Neural crest cell (in vitro differentiated cells): ENCODE measurements around the gene SBNO1. TPM values are rescaled to one million over a fixed set of nuclear protein-coding genes. Genes with fewer than 3 reads are reported as not detected.

Source experiments
- DNase-seq: peaks from one replicate; pipeline ENCODE4 v3.0.0; 2021; ENCODE audit warnings: low read depth, mixed read lengths, low spot score
- H3K27ac Mint-ChIP-seq: one replicate; pipeline ENCODE4 v1.8.0; 2021; ENCODE audit warnings: mild to moderate bottlenecking, mixed read lengths; ENCODE audit not compliant: unreplicated experiment
- H3K27me3 Mint-ChIP-seq: 2 replicates; pipeline ENCODE4 v1.8.0; 2021; ENCODE audit warnings: low read depth, mild to moderate bottlenecking, mixed read lengths
- H3K36me3 Mint-ChIP-seq: 2 replicates; pipeline ENCODE4 v1.8.0; 2021; ENCODE audit warnings: low read depth, mild to moderate bottlenecking, mixed read lengths
- H3K4me1 Mint-ChIP-seq: 2 replicates; pipeline ENCODE4 v1.8.0; 2021; ENCODE audit warnings: mixed read lengths
- H3K4me3 Mint-ChIP-seq: one replicate; pipeline ENCODE4 v1.8.0; 2021; ENCODE audit warnings: mild to moderate bottlenecking, mixed read lengths
- H3K9me3 Mint-ChIP-seq: 2 replicates; pipeline ENCODE4 v1.8.0; 2021; ENCODE audit warnings: mixed read lengths
- total RNA-seq: library from RNA; stranded (reverse); gene quantifications from 2 replicates; pipeline ENCODE4 v1.2.1, GENCODE V29; 2021
- TF ChIP-seq, protein P1 (sequence below): fragments of 200-600 bp; sonication (generic); conservative IDR thresholded peaks from 2 replicates; pipeline ENCODE4 v1.5.0; 2021; ENCODE audit warnings: antibody characterized with exemption, mild to moderate bottlenecking

SBNO1 gene
- total RNA-seq, 1 donor from 2014 or later = 43.2 TPM

DNA sequence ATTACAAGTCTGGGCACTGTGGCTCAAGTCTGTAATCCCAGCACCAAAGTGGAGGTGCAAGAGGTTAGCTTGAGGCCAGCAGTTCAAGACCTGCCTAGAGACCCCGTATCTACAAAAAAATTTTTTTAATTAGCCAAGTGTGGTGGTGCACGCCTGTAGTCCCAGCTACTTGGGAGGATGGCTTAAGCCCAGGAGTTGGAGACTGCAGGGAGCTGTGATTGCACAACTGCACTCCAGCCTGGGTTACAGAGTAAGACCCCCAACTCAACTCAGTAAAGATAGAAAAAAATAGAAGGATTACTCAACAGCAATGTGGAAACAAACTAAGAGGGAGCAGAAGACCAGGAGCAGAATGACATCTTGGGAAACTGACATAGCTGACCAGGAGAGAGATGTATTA, 13.3 kb downstream of the SBNO1 start:
- no peak for DNase-seq
- Mint-ChIP-seq H3K4me1 (no peaks in the 10 kb centered on the region), H3K4me3 (no peak overlapping the region), H3K9me3 (no peaks in the 10 kb centered on the region), H3K27me3 (no peaks in the 10 kb centered on the region), H3K27ac (peak overlapping the region; percentile 3), H3K36me3 (peaks cover 5% of the 10 kb centered on the region)
- TF ChIP-seq, protein P1, sequence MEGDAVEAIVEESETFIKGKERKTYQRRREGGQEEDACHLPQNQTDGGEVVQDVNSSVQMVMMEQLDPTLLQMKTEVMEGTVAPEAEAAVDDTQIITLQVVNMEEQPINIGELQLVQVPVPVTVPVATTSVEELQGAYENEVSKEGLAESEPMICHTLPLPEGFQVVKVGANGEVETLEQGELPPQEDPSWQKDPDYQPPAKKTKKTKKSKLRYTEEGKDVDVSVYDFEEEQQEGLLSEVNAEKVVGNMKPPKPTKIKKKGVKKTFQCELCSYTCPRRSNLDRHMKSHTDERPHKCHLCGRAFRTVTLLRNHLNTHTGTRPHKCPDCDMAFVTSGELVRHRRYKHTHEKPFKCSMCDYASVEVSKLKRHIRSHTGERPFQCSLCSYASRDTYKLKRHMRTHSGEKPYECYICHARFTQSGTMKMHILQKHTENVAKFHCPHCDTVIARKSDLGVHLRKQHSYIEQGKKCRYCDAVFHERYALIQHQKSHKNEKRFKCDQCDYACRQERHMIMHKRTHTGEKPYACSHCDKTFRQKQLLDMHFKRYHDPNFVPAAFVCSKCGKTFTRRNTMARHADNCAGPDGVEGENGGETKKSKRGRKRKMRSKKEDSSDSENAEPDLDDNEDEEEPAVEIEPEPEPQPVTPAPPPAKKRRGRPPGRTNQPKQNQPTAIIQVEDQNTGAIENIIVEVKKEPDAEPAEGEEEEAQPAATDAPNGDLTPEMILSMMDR = no peak

DNA sequence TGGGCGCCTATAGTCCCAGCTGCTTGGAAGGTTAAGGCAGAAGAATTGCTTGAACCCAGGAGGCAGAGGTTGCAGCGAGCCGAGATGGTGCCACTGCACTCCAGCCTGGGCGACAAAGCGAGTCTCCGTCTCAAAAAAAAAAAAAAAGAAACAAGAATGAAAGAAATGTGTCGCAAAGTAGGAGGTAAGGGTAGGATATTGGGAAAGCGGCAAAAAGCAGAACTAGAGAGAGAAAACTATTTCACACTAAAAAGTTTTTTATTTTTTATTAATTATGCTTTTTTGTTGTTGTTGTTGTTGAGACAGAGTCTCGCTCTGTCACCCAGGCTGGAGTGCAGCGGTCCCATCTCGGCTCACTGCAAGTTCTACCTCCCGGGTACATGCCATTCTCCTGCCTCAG, 17.7 kb downstream of the SBNO1 start:
- no peak for DNase-seq
- Mint-ChIP-seq H3K4me3 (no peak overlapping the region), H3K27ac (no peak overlapping the region), H3K36me3 (peaks cover 15% of the 10 kb centered on the region), H3K4me1 (no peaks in the 10 kb centered on the region), H3K9me3 (no peaks in the 10 kb centered on the region), H3K27me3 (no peaks in the 10 kb centered on the region)
- TF ChIP-seq, protein P1 = no peak

DNA sequence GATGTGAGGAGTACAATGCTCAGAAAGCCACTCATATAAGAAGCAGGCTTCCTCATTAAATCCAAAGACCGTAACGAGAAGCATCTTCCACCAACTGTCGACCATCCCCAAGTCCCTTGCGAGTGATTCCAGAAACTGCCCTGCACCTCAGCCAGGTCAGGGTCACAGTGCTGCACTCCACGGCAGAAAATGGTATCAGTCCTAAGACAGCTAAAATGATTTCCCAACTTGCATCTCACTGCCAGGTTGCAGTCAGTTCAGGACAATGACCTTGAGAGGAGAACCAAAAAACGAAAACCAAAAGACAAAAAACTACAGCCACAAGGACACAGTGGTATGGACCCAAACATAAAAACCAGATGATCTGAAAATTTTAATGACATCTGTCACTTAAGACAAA, 20.6 kb downstream of the SBNO1 start:
- H3K27ac Mint-ChIP-seq = no peak overlapping the region
- no peaks in the 10 kb centered on the region for H3K9me3 Mint-ChIP-seq
- TF ChIP-seq, protein P1 = no peak
- peaks cover 19% of the 10 kb centered on the region for H3K36me3 Mint-ChIP-seq
- no peak overlapping the region for H3K4me3 Mint-ChIP-seq
- DNase-seq = no peak
- no peaks in the 10 kb centered on the region for H3K4me1 Mint-ChIP-seq
- no peaks in the 10 kb centered on the region for H3K27me3 Mint-ChIP-seq

DNA sequence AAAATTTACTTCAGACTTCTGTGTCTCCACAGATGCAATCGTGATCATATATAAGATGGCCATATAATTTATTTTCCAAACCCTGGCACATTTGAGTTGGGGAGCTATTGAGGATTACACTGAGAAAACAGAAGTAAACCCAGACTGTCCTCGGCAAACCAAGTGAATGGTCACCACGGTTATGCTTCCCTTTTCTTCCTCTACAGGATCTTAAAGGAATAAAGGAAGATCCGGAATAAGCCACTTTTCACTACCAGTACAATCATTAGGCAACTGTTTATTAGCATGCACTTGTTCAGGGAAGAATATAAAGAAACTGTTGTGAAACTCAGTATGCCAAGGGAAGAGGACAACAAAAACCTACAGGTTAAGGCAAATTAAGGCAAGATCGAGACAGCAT, 27.6 kb downstream of the SBNO1 start:
- no peaks in the 10 kb centered on the region for H3K27me3 Mint-ChIP-seq
- peaks cover 7% of the 10 kb centered on the region for H3K36me3 Mint-ChIP-seq
- no peak for DNase-seq
- TF ChIP-seq, protein P1 = no peak
- H3K9me3 Mint-ChIP-seq = no peaks in the 10 kb centered on the region
- H3K27ac Mint-ChIP-seq = no peak overlapping the region
- no peak overlapping the region for H3K4me3 Mint-ChIP-seq
- no peaks in the 10 kb centered on the region for H3K4me1 Mint-ChIP-seq

DNA sequence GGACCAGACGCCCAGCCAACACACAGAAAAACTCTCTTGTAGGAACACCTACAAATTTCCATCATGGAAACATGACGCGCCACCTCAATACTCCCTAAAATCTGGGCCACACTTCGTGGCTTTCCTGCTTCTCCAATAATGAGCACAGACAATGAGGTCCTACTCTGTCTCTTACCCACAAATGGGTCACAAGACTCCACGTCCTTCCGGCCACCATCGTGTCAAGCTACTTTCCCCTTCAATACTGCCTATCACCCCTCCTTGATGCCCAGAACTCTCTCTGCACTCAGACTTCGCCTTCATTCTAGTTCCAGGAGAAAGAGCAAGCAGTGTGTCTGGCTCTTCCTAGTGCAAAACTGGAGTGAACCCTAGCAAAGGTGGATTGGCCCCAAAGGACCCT, 28.1 kb downstream of the SBNO1 start:
- H3K27me3 Mint-ChIP-seq = no peaks in the 10 kb centered on the region
- no peaks in the 10 kb centered on the region for H3K4me1 Mint-ChIP-seq
- DNase-seq = no peak
- H3K4me3 Mint-ChIP-seq = no peak overlapping the region
- no peaks in the 10 kb centered on the region for H3K9me3 Mint-ChIP-seq
- TF ChIP-seq, protein P1 = no peak
- peaks cover 9% of the 10 kb centered on the region for H3K36me3 Mint-ChIP-seq
- no peak overlapping the region for H3K27ac Mint-ChIP-seq

DNA sequence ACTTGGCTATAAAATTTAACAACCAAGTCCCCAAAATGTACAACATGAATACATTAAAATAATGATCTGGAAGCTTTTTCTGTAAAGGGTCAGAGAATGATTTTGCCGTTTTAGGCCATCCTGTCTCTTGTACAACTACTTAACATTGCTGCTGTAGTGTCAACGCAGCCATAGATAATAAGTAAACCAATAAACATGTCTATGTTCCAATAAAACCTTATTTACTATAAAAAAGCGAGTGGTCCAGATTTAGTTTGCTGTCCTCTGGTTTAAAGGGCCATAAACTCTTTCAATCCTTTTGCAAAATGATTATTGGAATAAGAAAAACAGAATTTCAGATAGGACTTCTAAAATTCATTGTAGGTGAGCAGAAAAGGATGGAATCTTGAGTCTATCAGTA, 29.2 kb downstream of the SBNO1 start:
- Mint-ChIP-seq H3K4me3 (no peak overlapping the region), H3K4me1 (no peaks in the 10 kb centered on the region), H3K36me3 (peaks cover 6% of the 10 kb centered on the region), H3K9me3 (no peaks in the 10 kb centered on the region), H3K27ac (no peak overlapping the region), H3K27me3 (no peaks in the 10 kb centered on the region)
- no peak for DNase-seq
- TF ChIP-seq, protein P1 = no peak
